Vagina (tissue), 2 donors: Measurements from ENCODE around the gene TMPRSS3. TPM values are rescaled to one million over a fixed set of nuclear protein-coding genes. Genes with fewer than 3 reads are reported as not detected.

ENCODE experiments used
- DNase-seq, 2 donors: peaks; one replicate each; pipeline ENCODE4 v3.0.0-alpha.2; 2017; ENCODE audit errors: extremely low spot score in 2 of 2
- H3K27ac ChIP-seq: fragments of 200-600 bp; sonication (generic); one replicate; pipeline ENCODE4 v1.5.1; 2019
- H3K27me3 ChIP-seq: fragments of 200-600 bp; sonication (generic); one replicate; pipeline ENCODE4 v1.5.1; 2019
- H3K36me3 ChIP-seq, 2 donors: fragments of 200-600 bp; sonication (generic); one replicate each; pipeline ENCODE4 v1.5.1; 2017 to 2019
- H3K4me1 ChIP-seq: fragments of 200-600 bp; sonication (generic); one replicate; pipeline ENCODE4 v1.5.1; 2019
- H3K4me3 ChIP-seq, 2 donors: fragments of 200-600 bp; sonication (generic); 1 replicate in 1 of 2; 2 replicates in 1 of 2; pipeline ENCODE4 v1.5.1; 2016 to 2019
- H3K9me3 ChIP-seq: fragments of 200-600 bp; sonication (generic); one replicate; pipeline ENCODE4 v1.5.1; 2019
- POLR2A ChIP-seq, 2 donors: fragments of 450-650 bp; IDR thresholded peaks; one replicate each; pipeline ENCODE4 v1.6.1; 2017; ENCODE audit warnings: antibody characterized with exemption in 2 of 2, mild to moderate bottlenecking in 2 of 2, moderate library complexity in 2 of 2
- POLR2AphosphoS5 ChIP-seq, 2 donors: sonication (generic); formaldehyde crosslinking; IDR thresholded peaks; one replicate each; pipeline ENCODE4 v1.9.0; 2017; ENCODE audit warnings: antibody characterized with exemption in 2 of 2, mild to moderate bottlenecking in 2 of 2, low read depth in 1 of 2; ENCODE audit not compliant: insufficient read depth in 1 of 2
- intact Hi-C: fragments of 100-400 bp; cut with DNase I; formaldehyde crosslinking; loops from one replicate; pipeline ENCODE4 v1.15.1; 2023
- total RNA-seq: library from RNA; depleted of rRNA; stranded (reverse); fragments of >200 nt; gene quantifications from one replicate; pipeline ENCODE4 v1.2.3, GENCODE V29; 2016
- TF ChIP-seq, protein P1 (sequence below), 3 experiments: fragments of 450-650 bp in 2 of 3; fragments of 200-600 bp in 1 of 3; sonication (generic) in 1 of 3; IDR thresholded peaks; one replicate each; pipeline ENCODE4 v1.5.1; 2017 to 2019; ENCODE audit warnings: antibody characterized with exemption in 3 of 3, mild to moderate bottlenecking in 2 of 3, moderate library complexity in 2 of 3

Gene TMPRSS3
- total RNA-seq, 1 donor from 2014 or later, result 0.25 TPM

GRCh38 chr21:42363312-42363711 is 32.5 kb downstream of the TMPRSS3 start:
- Histone ChIP-seq H3K27me3 (no peaks in the 10 kb centered on the region), H3K9me3 (no peaks in the 10 kb centered on the region), H3K36me3 (no peaks in the 10 kb centered on the region), H3K4me3 (no peak overlapping the region), H3K4me1 (no peaks in the 10 kb centered on the region), H3K27ac (no peak overlapping the region)
- TF ChIP-seq POLR2AphosphoS5 (IDR thresholded peaks at IDR 0.05; ENCODE audit: insufficient read depth in 1 of 2, low read depth in 1 of 2), result no peak
- TF ChIP-seq, protein P1, sequence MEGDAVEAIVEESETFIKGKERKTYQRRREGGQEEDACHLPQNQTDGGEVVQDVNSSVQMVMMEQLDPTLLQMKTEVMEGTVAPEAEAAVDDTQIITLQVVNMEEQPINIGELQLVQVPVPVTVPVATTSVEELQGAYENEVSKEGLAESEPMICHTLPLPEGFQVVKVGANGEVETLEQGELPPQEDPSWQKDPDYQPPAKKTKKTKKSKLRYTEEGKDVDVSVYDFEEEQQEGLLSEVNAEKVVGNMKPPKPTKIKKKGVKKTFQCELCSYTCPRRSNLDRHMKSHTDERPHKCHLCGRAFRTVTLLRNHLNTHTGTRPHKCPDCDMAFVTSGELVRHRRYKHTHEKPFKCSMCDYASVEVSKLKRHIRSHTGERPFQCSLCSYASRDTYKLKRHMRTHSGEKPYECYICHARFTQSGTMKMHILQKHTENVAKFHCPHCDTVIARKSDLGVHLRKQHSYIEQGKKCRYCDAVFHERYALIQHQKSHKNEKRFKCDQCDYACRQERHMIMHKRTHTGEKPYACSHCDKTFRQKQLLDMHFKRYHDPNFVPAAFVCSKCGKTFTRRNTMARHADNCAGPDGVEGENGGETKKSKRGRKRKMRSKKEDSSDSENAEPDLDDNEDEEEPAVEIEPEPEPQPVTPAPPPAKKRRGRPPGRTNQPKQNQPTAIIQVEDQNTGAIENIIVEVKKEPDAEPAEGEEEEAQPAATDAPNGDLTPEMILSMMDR (IDR thresholded peaks at IDR 0.05), result no peak
- TF ChIP-seq POLR2A (IDR thresholded peaks at IDR 0.05), result no peak
- intact Hi-C loops, result no loop called here
- no peak for DNase-seq

GRCh38 chr21:42362700-42363099 is 33.2 kb downstream of the TMPRSS3 start:
- DNase-seq, result no peak

GRCh38 chr21:42362198-42362597 is 33.7 kb downstream of the TMPRSS3 start:
- no peak for DNase-seq
- H3K9me3 ChIP-seq, result no peaks in the 10 kb centered on the region
- no peaks in the 10 kb centered on the region for H3K4me1 ChIP-seq
- intact Hi-C loops, result no loop called here
- H3K36me3 ChIP-seq, result no peaks in the 10 kb centered on the region
- no peaks in the 10 kb centered on the region for H3K27me3 ChIP-seq
- H3K4me3 ChIP-seq, result no peak overlapping the region
- H3K27ac ChIP-seq, result no peak overlapping the region
- TF ChIP-seq POLR2AphosphoS5 (IDR thresholded peaks at IDR 0.05; ENCODE audit: insufficient read depth in 1 of 2, low read depth in 1 of 2) (no peak), POLR2A (IDR thresholded peaks at IDR 0.05) (no peak)
- TF ChIP-seq, protein P1 (IDR thresholded peaks at IDR 0.05), result no peak

More at GRCh38 chr21:42362700-42363099, 33.2 kb downstream of the TMPRSS3 start:
- H3K27me3 ChIP-seq, result no peaks in the 10 kb centered on the region
- no peak overlapping the region for H3K27ac ChIP-seq
- H3K4me1 ChIP-seq, result no peaks in the 10 kb centered on the region
- no peak overlapping the region for H3K4me3 ChIP-seq
- H3K36me3 ChIP-seq, result no peaks in the 10 kb centered on the region
- intact Hi-C loops, result no loop called here
- no peaks in the 10 kb centered on the region for H3K9me3 ChIP-seq
- no peak for TF ChIP-seq POLR2A (IDR thresholded peaks at IDR 0.05)
- TF ChIP-seq, protein P1 (IDR thresholded peaks at IDR 0.05), result no peak
- TF ChIP-seq POLR2AphosphoS5 (IDR thresholded peaks at IDR 0.05; ENCODE audit: insufficient read depth in 1 of 2, low read depth in 1 of 2), result no peak

GRCh38 chr21:42361286-42361685 is 34.6 kb downstream of the TMPRSS3 start:
- TF ChIP-seq POLR2A (IDR thresholded peaks at IDR 0.05) (no peak), POLR2AphosphoS5 (IDR thresholded peaks at IDR 0.05; ENCODE audit: insufficient read depth in 1 of 2, low read depth in 1 of 2) (no peak)
- TF ChIP-seq, protein P1 (IDR thresholded peaks at IDR 0.05), result no peak
- Histone ChIP-seq H3K4me3 (no peak overlapping the region), H3K4me1 (no peaks in the 10 kb centered on the region), H3K36me3 (no peaks in the 10 kb centered on the region), H3K27me3 (no peaks in the 10 kb centered on the region), H3K27ac (no peak overlapping the region), H3K9me3 (no peaks in the 10 kb centered on the region)
- intact Hi-C loops, result no loop called here
- no peak for DNase-seq

- H3K27me3 ChIP-seq, result no peaks in the 10 kb centered on the region
- intact Hi-C loops, result no loop called here
- H3K4me3 ChIP-seq, result no peak overlapping the region
- H3K9me3 ChIP-seq, result no peaks in the 10 kb centered on the region
- no peak overlapping the region for H3K27ac ChIP-seq
- H3K4me1 ChIP-seq, result no peaks in the 10 kb centered on the region
- TF ChIP-seq, protein P1 (IDR thresholded peaks at IDR 0.05), result no peak
- TF ChIP-seq POLR2A (IDR thresholded peaks at IDR 0.05) (no peak), POLR2AphosphoS5 (IDR thresholded peaks at IDR 0.05; ENCODE audit: insufficient read depth in 1 of 2, low read depth in 1 of 2) (no peak)
- no peak for DNase-seq
- H3K36me3 ChIP-seq, result no peaks in the 10 kb centered on the region
Observed at GRCh38 chr21:42360317-42360716, 35.5 kb downstream of the TMPRSS3 start.
